GM21528 (cell line): ENCODE results near the gene JCHAIN.
"Not testable (repeated sequence)": the region's sequence is repeated elsewhere in the genome, so short reads cannot be mapped to it uniquely, and the experiment has no call there.

Source experiments
- ATAC-seq: cut with Tn5 transposase; IDR thresholded peaks from one replicate; pipeline ENCODE4 v1.9.1; 2021; ENCODE audit warnings: mild to moderate bottlenecking, moderate library complexity; ENCODE audit not compliant: unreplicated experiment, low FRiP score

JCHAIN gene

DNA sequence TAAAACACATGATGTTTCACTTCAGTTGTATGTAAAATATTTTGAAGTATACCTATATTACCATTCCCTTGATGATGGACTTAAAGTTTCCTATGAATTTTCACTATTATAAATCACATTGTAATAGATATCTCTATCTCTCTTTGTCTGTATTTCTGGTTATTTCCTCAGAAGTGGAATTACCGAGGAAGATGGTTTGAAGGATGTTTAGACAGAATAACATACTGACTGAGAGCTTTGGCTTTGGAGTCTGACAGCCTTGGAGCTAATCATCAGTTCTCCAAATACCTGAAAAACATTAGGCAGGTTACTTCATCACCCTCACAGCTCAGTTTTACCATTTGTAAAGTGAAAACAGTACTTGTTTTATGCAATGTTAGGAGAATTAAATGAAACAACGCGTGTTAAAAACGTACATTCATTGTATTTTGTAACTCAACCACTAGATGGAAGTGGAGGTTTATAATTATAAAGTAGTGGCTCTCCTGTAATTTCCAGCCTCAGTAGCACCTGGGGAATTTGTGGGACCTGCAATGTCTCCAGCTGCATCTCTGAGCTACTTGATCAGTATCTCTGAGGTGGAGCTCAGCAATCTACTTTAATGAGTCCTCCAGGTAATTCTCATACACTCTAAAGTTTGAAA lies 14.3 kb downstream of the JCHAIN start:
- ATAC-seq = no peak

DNA sequence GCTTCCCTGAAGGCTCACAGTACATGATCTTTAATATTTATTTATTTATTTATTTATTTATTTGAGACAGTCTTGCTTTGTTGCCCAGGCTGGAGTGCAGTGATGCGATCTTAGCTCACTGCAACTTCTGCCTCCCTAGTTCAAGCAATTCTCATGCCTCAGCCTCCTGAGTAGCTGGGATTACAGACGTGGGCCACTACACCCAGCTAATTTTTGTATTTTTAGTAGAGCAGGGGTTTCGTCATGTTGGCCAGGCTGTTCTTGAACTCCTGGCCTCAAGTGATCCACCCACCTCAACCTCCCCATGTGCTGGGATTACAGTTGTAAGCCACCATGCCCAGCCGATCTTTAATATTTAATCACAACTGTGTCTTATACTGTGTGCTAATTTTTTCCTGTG lies 15.6 kb downstream of the JCHAIN start:
- not testable (repeated sequence) for ATAC-seq

DNA sequence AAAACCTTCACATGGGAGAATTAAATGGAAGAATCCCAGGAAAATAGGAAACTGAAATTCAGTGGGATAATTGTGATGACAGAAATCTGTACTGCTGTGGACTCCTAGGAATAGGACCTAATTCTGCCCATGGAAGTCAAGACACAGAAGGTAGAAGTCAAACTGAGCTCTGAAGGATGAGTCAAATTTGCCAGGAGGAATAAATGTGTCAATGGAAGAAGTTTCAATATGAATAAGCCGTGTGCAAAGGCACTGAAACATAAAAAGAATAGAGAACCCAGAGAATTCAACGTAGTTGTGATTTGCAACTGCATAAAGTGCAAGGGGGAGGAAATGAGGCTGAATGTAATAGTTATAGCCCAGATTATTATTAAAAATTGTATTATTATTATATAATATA lies 26.1 kb downstream of the JCHAIN start:
- no peak for ATAC-seq

DNA sequence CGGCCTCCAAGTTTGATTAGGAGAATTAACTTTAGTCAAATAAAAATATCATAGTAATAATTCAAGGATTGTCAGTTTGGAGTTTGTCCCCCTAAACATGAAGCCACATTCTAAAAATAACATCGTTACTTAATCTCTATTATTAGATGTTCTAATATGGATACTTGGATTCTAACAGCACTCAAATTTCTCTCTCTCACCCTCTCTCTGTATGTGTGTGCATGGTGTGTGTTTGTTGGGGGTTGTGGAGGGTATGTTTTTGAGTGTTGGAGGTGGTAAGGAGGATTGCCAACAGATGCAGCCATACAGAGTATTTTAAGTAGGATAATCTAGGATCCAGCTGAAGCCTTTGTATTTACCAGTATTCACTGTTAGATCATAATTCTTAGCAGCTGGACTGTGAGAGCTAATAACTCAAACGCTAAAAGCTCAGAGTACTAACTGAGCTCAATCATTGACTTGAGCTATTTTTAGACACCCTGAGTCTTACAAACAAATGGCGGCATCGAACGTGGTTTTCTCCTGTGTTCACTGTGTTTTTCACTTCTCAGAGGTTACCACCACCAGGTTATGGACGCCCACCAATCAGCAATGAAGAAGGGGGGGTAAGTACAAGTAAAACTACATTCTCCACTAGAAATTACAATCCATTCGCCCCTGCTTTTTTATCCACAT lies 28.9 kb downstream of the JCHAIN start:
- no peak for ATAC-seq

DNA sequence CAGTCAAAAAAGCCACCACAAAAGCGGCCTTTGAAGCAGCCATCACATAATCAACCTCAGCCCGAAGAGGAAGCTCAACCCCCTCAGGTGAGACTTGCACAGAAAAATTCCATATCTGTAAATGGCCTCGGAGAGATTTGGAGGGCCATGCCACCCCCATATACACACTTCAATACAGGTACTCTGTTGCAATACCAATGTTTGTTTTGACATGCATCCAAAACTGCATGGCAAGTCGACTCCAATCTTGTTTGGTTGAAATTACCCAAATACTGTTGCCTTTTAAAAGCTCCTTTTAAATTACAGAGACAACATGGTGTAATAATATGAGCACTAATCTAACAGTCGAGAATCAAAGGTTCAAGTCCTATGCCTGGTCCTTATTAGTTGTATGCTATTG lies 31.8 kb downstream of the JCHAIN start:
- ATAC-seq = no peak

DNA sequence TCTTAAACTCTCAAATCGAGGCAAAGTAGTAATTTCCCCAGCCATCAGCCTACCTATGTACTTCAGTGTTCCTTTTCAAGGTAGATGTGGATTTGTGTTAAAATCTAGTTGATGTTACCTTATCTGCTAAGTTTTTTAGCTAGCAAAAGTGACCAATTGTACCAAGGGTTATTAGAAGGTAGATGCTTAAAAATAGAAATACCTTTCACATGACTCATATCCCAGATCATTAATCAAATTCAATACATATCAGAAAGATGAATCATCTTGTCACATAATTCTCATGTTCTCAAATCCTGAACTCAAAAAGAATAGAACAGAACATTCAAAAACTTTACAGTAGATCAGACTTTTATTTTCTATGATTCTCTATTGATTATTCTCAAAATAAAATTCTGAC lies 34.3 kb downstream of the JCHAIN start:
- ATAC-seq = no peak

DNA sequence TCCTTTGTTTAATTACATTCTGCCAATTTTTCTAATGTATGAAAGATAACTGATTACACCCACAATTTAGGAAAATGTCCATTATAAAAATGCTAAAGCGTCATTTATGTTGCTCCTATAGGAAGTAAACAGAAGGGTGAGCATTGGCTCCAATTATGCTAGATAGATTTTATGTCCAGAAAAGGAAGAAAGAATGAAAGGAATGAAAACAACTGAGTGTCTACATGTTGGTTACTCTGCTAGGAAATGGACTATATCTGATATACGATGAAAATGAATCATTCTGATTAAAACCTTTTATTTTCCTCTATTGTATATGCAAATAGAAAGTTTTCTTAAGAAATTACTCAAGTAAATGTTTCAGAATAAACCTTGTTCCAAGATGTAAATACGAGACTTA lies 36.1 kb downstream of the JCHAIN start:
- ATAC-seq = no peak

DNA sequence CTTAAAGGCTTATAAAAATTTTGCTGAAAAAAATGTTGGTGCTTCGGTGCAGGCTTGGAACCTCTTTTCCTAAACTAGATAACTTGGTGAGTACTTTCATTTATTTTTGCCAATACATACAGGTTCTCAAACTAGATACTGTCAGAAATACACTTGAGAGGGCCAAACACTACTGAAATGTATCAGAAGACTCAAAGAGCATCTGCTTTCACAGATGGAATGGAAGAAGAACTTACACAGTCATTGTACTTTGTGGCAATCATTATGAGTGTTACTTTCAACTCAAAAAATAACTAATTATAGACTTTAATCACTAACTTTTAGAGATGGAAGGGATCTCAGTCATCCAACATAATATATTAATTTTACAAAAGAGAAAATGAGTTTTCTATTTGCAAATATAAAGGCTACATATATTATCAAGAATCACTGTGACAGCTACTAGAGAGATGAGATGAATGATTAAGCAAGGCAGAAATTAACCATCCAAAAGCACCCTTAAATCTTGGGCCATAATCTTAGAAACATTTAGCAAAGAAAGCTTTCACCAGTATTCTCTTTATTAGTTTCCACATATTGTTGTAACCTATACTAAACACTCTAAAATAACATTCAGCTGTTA lies 36.7 kb downstream of the JCHAIN start:
- ATAC-seq = no peak

DNA sequence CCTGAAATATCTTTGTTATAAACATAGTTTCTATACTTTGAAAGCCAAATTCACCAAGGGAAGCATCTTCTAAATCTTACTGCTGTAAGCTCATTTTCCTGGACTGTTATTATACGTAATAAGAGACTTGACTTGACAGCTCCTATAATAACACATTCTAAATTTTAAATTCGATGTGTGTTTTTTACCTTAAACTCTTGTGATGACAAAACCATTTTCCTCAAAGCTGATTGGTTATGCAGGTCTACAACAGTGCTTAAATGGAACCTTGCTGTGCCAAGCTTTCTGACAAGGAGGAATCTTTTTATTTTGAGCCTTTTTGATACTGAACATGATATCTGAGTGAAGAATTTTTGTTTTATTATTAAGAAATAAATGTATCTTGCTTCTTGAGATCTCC lies 37.9 kb downstream of the JCHAIN start, which contains the start of gene ENAM:
Gene ENAM, plus strand, starts transcription at position 301 of the 400 bp plus-strand sequence. CDS start 757 bp downstream, outside the sequence.
- ATAC-seq = no peak

DNA sequence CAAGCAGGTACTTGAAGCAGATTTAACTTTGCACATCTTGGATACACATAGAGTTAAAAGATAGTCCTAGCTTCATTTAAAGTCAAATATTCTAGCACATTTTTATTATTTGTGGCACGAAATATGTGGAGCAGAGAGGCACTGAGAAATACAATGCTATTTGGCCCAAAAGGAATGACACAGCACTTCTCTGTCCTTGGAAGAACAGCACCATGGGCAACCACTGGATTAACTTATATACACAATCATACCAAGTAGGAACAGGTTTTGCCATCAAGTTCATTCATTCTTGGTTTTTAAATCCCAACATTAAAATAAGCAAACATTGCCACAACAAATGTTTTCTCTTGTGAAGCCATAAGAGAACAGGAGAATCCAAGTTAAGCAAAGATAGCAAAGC lies 38.7 kb downstream of the JCHAIN start:
- no peak for ATAC-seq

DNA sequence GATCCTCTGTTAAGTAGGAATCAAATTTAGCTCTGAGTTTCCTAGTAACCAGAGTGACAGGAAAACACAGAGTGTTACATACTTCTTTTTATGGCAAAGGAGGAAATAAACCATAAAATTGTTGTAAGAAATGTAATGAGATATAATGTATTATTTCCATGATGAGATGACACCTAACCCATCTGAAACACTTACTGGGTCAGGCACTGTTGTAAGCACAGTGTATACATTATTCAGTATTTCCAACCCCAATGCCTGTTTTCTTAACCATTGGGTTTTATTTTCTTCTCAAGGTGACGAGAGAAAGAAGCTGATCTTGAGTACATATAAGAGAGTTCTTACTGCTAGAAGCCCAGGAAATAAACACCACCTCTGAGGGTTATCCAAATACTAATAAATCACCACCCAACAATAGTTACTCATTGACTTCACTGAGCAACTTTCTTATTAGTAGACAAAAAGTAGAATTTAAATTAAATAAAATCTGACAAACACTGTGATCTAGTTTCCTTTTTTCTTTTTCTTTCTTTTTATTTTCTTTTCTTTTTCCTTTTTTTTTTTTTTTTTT lies 42.0 kb downstream of the JCHAIN start:
- ATAC-seq = no peak

DNA sequence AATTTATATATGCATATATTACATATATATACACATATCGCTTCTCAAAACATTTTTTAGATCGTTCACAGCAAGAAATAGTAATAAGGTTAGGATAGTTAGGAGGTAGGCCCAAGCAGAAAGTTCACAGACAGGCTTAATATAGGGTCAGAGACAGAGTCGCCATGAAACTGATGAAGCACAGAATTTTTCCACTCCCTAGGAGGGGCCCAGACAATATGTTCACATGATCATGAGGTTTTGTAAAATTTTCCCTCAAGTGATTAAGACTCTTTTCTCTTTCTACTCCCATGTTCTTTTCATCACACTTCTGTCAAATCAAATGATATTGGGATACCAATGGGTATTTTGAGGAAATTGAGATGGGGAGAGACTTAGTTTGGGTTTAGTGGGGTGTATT lies 43.0 kb downstream of the JCHAIN start:
- no peak for ATAC-seq

DNA sequence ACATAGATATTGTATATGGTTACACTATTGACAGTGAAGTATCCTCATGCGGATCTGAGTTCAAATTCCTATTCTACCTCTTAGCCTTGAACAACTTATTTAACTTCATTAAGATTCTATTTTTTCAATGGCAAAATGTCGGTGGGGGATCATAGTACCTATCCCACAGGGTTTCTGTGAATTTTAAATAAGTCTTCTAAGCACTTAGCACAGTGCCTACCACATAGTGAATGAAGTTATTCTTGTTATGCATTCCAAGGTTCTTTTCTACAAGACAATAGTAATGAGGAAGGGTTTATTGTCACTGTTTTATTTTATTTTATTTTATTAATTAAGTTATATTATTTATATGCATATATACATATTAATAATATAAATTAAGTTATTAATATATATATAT lies 46.5 kb downstream of the JCHAIN start:
- no peak for ATAC-seq

DNA sequence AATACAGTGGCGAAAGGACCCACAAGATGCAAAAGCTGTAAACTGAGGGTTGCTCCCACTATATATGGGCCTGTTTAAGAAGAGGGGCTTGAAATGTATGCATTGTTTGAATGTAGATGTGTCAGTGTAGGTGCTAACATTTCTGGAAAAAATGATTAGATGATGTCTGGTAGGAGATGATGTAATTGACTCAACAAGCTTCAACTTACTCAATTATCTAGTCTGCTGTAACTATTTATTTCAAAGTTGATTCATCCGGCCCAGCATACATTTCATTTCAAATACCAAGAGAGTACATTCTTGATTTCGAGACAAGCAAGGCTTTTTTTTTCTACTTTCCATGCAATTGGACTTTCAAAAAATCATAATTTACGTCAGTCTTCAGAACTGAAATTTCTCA lies 47.0 kb downstream of the JCHAIN start:
- ATAC-seq = no peak

DNA sequence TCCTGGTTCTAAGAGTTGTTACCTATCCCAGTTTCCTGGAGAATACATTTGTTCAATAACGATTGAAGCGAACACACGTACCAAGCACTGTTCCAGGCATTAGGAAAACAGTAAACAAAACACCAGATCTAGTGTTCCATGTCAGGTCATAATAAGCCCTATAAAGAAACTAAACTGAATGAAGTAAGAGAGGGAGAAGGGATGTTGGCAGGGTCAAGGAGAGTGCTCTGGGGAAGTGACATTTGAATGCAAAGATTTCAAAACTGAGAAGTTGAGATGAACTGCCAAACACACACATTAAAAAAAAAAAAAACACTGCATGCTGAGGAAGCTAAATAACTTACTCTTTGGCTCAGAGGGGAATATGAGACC lies 52.1 kb downstream of the JCHAIN start:
- ATAC-seq = no peak

DNA sequence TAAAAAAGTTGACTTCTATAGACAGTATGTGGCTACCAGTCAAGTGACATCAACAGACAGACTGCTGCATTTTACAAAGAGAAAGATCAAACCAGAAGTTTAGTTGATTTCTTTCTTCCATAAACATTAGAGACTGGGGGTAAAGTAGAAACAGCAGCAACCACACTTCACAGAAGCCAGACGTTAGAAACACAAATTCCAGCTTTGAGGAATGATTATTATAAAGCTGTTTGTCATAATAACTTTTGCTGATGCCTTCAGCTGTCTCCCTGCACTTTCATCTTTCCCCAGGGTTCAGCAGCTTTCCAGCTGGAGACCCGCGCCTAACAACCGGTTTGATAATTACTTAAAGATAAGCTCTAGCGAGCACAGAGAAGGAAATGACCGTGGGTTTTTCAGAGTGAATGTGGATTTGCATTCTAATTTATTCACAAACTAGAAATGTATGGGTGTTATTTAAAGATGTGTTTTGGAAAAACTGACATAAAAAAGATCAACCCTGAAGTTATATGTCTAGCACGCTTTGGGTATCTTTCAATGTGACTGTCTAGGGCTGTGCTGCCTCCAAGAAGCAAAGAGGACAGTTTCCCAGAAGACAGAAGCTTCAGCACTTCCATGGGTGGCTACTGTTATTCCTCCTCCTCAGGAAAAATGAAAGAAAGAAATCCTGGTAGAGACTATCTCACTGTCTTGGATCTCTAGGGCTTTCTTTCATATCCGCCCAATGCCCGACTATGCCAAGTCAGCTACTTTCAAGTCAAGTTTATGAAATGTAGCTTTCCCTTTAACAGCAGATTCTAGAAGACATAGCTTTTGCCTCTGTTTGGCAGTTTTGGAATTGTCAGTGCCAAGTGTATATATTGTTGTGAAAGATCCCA lies 52.8 kb downstream of the JCHAIN start:
- ATAC-seq = peak; percentile 80

DNA sequence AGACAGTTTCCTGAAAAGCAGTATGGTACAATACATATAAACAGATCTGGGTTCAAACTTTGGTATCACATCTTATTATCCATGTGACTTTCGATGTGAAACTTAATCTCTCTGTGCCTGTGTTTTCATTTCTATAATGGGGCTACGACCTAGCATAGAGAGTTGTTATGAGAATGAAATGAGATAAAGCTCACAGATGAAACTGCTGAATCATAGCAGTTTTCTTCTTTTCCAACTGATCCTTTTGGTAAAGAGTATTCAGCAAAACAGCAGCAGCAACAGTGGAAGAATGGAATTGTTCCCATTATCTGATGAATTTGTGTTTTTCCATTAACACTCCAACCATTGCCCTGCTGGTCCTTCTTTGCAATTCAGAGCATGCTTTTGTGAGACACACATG lies 58.0 kb downstream of the JCHAIN start:
- ATAC-seq = no peak

DNA sequence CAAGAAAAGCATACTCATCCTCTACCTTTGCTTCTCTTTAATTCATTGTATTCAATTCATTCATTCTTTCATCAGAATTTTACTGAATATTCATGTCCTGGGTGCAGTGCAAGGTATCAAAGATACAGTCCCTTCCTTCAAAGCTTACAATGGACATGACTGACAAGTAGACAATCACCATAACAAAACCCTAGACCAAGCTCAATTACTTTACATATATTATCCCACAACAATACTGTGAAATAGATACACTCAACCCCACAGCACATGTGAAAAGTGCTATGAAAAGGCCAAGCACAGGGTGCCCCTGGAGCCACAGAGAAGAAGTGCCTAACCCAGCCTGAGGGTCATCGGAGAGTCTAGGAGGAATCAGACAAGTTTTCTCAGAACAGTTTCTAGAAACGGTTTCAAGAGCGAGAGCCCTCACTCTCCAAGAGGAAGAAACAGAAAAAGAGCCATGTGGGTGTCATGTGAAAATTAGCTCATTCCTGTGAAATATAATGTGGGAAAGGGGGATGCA lies 58.9 kb downstream of the JCHAIN start:
- no peak for ATAC-seq

DNA sequence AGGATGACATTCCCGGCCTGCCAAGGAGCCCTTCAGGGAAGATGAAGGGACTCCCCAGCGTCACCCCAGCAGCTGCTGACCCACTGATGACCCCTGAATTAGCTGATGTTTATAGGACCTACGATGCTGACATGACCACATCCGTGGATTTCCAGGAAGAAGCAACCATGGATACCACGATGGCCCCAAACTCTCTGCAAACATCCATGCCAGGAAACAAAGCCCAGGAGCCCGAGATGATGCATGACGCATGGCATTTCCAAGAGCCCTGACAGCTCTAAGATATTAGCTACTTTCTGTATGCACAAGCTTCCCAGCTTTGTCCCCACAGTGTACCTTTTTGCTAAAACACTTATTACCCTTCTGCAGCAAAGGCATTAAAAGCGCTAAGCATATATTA lies 59.8 kb downstream of the JCHAIN start:
- no peak for ATAC-seq
